Cardiac muscle cell (in vitro differentiated cells and primary cell): ENCODE results near the gene KIF5C. TPM values are rescaled to one million over a fixed set of nuclear protein-coding genes. Genes with fewer than 3 reads are reported as not detected.

Experiments used
- DNase-seq, 2 donors: peaks; one replicate each; pipeline versions ENCODE4 v3.0.0 to v3.0.0-alpha.2; 2010 to 2017; ENCODE audit warnings: low read depth in 1 of 2, low spot score in 1 of 2
- H3K27ac ChIP-seq: fragments of 200-600 bp; sonication (generic); 2 replicates; pipeline ENCODE4 v1.5.1; 2016
- H3K27me3 ChIP-seq: fragments of 200-600 bp; sonication (generic); 2 replicates; pipeline ENCODE4 v1.6.0; 2016; ENCODE audit warnings: control low read depth
- H3K36me3 ChIP-seq: fragments of 200-600 bp; sonication (generic); 2 replicates; pipeline ENCODE4 v1.5.1; 2016; ENCODE audit warnings: control low read depth
- H3K4me1 ChIP-seq: fragments of 200-600 bp; sonication (generic); 2 replicates; pipeline ENCODE4 v1.8.1; 2017; ENCODE audit warnings: low read depth, mild to moderate bottlenecking, mixed run types
- H3K4me3 ChIP-seq: fragments of 200-600 bp; sonication (generic); 2 replicates; pipeline ENCODE4 v1.5.1; 2016; ENCODE audit warnings: mild to moderate bottlenecking
- H3K9me3 ChIP-seq: fragments of 200-600 bp; sonication (generic); 2 replicates; pipeline ENCODE4 v1.5.1; 2017; ENCODE audit warnings: low read depth, mild to moderate bottlenecking, control low read depth
- polyA plus RNA-seq: library from polyadenylated mRNA; unstranded; fragments of >200 nt; fragmentation: Nextera tagmentation; extraction: Ambion mirVana; gene quantifications from 2 replicates; pipeline ENCODE4 v1.2.1, GENCODE V29; 2016
- total RNA-seq: library from RNA; depleted of rRNA; stranded (reverse); fragments of >200 nt; gene quantifications from 2 replicates; pipeline ENCODE4 v1.2.3, GENCODE V29; 2016
- TF ChIP-seq, protein P1 (sequence below): IDR thresholded peaks from 2 replicates; pipeline ENCODE4 v1.5.1; 2012; ENCODE audit warnings: low read depth, mild to moderate bottlenecking, low read length

The KIF5C gene
- total and polyA plus RNA-seq, 2 experiments from 2014 or later: 0.82 to 3.0 TPM

DNA sequence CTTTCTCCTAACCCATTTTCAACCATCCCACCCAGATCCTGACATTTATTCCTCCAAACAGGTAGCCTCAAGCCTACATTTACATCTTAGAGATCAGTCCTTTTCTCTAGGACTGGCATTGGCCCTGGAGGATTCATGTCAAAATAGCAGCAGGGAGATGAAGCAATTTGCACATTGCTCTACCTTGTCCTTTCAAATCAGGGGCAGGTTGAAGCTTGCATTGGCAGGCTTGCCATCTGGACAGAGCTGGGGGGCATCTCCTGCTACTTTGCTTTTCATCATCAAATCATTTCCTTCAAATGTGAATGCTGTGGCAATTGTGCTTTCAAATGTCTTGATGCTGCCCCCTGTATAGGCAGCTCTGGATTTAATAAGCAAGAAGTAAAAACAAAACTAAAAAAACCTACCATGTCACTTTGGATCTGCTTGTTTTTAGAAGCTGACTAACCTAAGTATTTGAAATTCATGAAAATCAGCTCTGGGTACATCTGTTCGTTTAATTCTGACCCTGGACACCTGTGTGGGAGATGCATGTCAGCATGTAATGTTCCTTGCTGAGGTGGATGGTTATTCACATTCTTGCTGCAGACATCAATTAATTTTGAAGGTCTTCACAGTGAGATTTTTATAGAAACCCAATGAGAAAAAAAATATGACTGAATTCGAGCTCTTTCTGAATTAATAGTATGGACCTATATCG, 47.9 kb downstream of the KIF5C start:
- Histone ChIP-seq H3K36me3 (no peaks in the 10 kb centered on the region), H3K4me3 (no peak overlapping the region), H3K27me3 (no peaks in the 10 kb centered on the region), H3K4me1 (no peaks in the 10 kb centered on the region), H3K27ac (no peak overlapping the region), H3K9me3 (no peaks in the 10 kb centered on the region)
- TF ChIP-seq, protein P1, sequence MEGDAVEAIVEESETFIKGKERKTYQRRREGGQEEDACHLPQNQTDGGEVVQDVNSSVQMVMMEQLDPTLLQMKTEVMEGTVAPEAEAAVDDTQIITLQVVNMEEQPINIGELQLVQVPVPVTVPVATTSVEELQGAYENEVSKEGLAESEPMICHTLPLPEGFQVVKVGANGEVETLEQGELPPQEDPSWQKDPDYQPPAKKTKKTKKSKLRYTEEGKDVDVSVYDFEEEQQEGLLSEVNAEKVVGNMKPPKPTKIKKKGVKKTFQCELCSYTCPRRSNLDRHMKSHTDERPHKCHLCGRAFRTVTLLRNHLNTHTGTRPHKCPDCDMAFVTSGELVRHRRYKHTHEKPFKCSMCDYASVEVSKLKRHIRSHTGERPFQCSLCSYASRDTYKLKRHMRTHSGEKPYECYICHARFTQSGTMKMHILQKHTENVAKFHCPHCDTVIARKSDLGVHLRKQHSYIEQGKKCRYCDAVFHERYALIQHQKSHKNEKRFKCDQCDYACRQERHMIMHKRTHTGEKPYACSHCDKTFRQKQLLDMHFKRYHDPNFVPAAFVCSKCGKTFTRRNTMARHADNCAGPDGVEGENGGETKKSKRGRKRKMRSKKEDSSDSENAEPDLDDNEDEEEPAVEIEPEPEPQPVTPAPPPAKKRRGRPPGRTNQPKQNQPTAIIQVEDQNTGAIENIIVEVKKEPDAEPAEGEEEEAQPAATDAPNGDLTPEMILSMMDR: no peak
- DNase-seq: no peak

DNA sequence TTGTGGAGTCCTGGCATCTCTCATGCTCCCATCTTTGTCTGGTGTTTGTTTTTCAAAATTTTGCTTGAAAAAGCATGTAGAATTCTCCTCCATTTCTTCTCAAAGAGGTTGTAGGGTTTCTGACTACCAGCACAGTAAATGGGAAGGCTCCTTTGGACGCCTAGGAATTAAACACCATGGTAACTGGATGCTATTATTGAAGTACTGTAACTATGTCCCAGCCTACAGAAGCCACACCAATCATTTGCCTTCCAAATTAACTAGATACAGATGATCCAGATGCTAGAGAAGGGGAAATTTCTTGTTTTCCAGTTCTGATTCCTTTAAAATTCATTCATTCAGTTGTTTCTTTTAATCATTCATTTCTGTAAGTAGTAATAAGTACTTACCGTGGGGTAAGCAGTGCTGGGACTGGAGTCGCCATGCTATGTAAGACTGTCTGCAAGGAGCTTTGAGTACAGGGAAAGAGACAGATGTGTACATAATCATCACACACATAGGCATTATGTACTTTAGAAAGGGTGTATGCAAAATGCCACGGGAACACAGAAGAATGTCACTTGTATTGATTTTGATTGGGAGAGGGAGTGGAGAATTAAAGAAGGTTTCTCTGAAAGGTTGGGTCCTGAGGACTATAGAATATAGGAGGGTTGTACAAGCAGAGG, 49.6 kb downstream of the KIF5C start:
- Histone ChIP-seq H3K36me3 (no peaks in the 10 kb centered on the region), H3K4me1 (no peaks in the 10 kb centered on the region)
- TF ChIP-seq, protein P1: no peak

DNA sequence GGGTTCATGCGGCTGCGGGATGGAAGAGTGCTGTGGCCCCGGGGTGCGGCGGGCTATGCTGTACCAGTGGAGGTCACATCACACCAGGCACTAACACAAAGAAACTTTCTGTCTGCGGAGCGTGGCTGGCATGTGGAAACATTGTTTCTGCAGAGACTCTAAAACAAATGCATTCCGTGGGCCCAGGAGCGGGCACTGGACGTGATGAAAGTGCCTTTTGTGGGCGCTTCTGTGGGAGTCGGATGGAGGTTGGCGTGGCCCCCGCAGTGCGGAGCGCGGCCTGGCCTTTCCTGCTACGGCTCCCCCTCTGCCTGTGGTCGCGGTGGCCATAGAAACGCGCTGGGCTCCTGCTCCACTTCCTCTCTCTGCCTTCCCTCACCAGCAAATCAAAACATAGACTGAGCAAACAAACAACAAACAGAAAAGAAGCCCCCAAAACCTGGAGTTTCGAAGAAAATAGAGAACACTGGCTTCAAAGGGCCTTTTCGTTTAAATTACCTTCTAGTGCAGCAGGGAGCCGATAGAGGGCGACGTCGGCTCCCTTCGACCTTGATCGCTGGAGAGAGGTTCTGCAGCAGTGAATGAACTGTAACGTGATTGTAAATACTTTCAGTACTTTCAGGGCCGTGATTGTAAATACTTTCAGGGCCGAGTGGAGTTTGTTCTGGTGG, 51.4 kb downstream of the KIF5C start:
- Histone ChIP-seq H3K9me3 (no peaks in the 10 kb centered on the region), H3K36me3 (no peaks in the 10 kb centered on the region), H3K27me3 (no peaks in the 10 kb centered on the region), H3K4me3 (no peak overlapping the region), H3K4me1 (no peaks in the 10 kb centered on the region), H3K27ac (no peak overlapping the region)
- peak; percentile 47 to 56 for DNase-seq
- TF ChIP-seq, protein P1: peak; percentile 74

More for the DNA sequence above, 49.6 kb downstream of the KIF5C start:
- H3K4me3 ChIP-seq: no peak overlapping the region
- H3K27ac ChIP-seq: no peak overlapping the region
- H3K27me3 ChIP-seq: no peaks in the 10 kb centered on the region
- no peak for DNase-seq
- no peaks in the 10 kb centered on the region for H3K9me3 ChIP-seq

DNA sequence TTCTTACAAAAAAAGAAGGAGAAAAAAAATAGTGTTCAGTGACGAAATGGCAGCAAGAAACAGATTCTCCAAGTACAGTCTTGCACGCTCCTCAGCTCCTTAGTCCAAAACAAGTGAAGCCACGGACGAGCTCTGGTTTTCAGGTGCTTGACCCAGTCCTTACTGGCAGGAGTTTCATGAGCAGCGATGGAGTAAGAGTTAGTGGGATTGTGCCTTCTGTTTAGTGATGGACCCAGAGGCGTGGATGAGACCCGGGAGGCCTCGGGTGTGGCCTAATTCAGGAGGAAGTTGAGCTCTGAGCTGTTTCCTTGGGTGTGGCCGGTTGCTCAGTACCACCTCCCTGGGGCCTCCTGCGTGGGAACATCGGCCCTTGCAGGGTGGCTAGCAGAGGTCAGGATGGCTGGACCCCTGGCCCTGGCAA, 52.0 kb downstream of the KIF5C start:
- no peak overlapping the region for H3K27ac ChIP-seq
- no peaks in the 10 kb centered on the region for H3K4me1 ChIP-seq
- DNase-seq: no peak
- H3K4me3 ChIP-seq: no peak overlapping the region
- H3K27me3 ChIP-seq: no peaks in the 10 kb centered on the region
- no peaks in the 10 kb centered on the region for H3K36me3 ChIP-seq
- H3K9me3 ChIP-seq: no peaks in the 10 kb centered on the region
- TF ChIP-seq, protein P1: no peak

DNA sequence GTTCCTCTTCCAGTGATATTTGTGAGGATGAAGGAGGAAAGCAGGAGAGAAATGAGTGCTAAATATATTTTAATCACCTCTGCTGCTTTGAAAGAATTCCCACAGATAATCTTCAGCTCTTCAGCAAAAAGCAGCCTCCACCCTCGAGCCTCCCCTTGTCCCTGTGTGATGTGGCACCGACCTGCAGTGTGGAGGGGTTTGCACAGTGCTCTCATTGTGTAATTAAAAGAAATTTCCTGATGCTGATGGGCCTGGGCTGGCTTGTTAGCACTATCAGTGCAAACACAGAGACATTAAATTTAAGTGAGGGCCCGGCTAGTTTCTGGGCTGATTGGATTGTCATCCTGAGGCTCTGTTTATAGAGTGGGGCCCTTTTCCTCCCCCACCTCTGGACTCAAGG, 53.4 kb downstream of the KIF5C start:
- TF ChIP-seq, protein P1: no peak
- H3K27ac ChIP-seq: no peak overlapping the region
- H3K4me3 ChIP-seq: no peak overlapping the region
- no peaks in the 10 kb centered on the region for H3K4me1 ChIP-seq
- H3K36me3 ChIP-seq: no peaks in the 10 kb centered on the region
- no peaks in the 10 kb centered on the region for H3K27me3 ChIP-seq
- H3K9me3 ChIP-seq: no peaks in the 10 kb centered on the region
- DNase-seq: no peak
